Transverse colon (tissue), 4 donors: ENCODE results near the gene TBC1D9. TPM values are rescaled to one million over a fixed set of nuclear protein-coding genes. Genes with fewer than 3 reads are reported as not detected.
"Not testable (repeated sequence)": the region's sequence is repeated elsewhere in the genome, so short reads cannot be mapped to it uniquely, and the experiment has no call there.

Source experiments
- DNase-seq: peaks from one replicate; pipeline ENCODE4 v3.0.0-alpha.2; 2019
- H3K27ac ChIP-seq, 4 donors: fragments of 200-600 bp; sonication (generic); 2 replicates each; pipeline ENCODE4 v1.5.1; 2016 to 2018; ENCODE audit warnings: inconsistent platforms in 4 of 4
- H3K27me3 ChIP-seq: fragments of 200-600 bp; sonication (generic); 2 replicates; pipeline ENCODE4 v1.5.1; 2017; ENCODE audit warnings: inconsistent platforms
- H3K36me3 ChIP-seq, 4 donors: fragments of 200-600 bp; sonication (generic); 2 replicates each; pipeline ENCODE4 v1.5.1; 2017 to 2019; ENCODE audit warnings: inconsistent platforms in 4 of 4
- H3K4me1 ChIP-seq, 4 donors: fragments of 200-600 bp; sonication (generic); 2 replicates each; pipeline ENCODE4 v1.5.1; 2017 to 2020; ENCODE audit warnings: inconsistent platforms in 4 of 4
- H3K4me3 ChIP-seq, 4 donors: fragments of 200-600 bp; sonication (generic); 1 replicate in 1 of 4; 2 replicates in 3 of 4; pipeline versions ENCODE4 v1.5.1 to v1.6.1; 2017 to 2019; ENCODE audit warnings: inconsistent platforms in 4 of 4
- H3K9me3 ChIP-seq, 2 donors: fragments of 200-600 bp; sonication (generic); 2 replicates each; pipeline ENCODE4 v1.5.1; 2017 to 2019; ENCODE audit warnings: inconsistent platforms in 2 of 2
- EP300 ChIP-seq: sonication (generic); formaldehyde crosslinking; IDR thresholded peaks from one replicate; pipeline ENCODE4 v1.6.1; 2017; ENCODE audit warnings: antibody characterized with exemption, low read depth
- POLR2A ChIP-seq: fragments of 450-650 bp; IDR thresholded peaks from one replicate; pipeline ENCODE4 v1.6.1; 2016; ENCODE audit warnings: antibody characterized with exemption, mild to moderate bottlenecking, moderate library complexity
- POLR2AphosphoS5 ChIP-seq, 3 donors: sonication (generic); formaldehyde crosslinking; IDR thresholded peaks; one replicate each; pipeline ENCODE4 v1.6.1; 2016; ENCODE audit warnings: antibody characterized with exemption in 3 of 3
- WGBS, 2 donors: methylation state at CpG; one replicate each; pipeline ENCODE4 v1.1.5; 2018; ENCODE audit warnings: low coverage in 1 of 2; 5-methylcytosine and 5-hydroxymethylcytosine counted together
- in situ Hi-C, 4 donors: fragments of 200-750 bp; cut with MboI; loops; one replicate each; pipeline versions ENCODE4 v1.15.0 to v1.15.1; 2017; ENCODE audit warnings: low sequenced_read_pairs in 3 of 4, low pct_ligation_motif_present in 1 of 4, low pct_unique_long_range_greater_than_20kb in 1 of 4
- intact Hi-C: fragments of 100-400 bp; cut with DNase I; formaldehyde crosslinking; loops from one replicate; pipeline ENCODE4 v1.15.1; 2023; ENCODE audit warnings: low total_unique reads
- total RNA-seq, 4 donors: library from RNA; depleted of rRNA; stranded (reverse); fragments of >200 nt; gene quantifications; one replicate each; pipeline ENCODE4 v1.1.0, GENCODE V29; 2016
- TF ChIP-seq, protein P1 (sequence below), 5 experiments: fragments of 200-600 bp in 3 of 5; fragments of 450-650 bp in 2 of 5; sonication (generic) in 3 of 5; IDR thresholded peaks; 1 replicate in 2 of 5; 2 replicates in 3 of 5; pipeline ENCODE4 v1.5.1; 2016 to 2017; ENCODE audit warnings: antibody characterized with exemption in 5 of 5, inconsistent platforms in 3 of 5, mild to moderate bottlenecking in 2 of 5, moderate library complexity in 1 of 5

The TBC1D9 gene
- total RNA-seq, 4 donors from 2014 or later = 8.2 to 21.4 (median 16.3) TPM

DNA sequence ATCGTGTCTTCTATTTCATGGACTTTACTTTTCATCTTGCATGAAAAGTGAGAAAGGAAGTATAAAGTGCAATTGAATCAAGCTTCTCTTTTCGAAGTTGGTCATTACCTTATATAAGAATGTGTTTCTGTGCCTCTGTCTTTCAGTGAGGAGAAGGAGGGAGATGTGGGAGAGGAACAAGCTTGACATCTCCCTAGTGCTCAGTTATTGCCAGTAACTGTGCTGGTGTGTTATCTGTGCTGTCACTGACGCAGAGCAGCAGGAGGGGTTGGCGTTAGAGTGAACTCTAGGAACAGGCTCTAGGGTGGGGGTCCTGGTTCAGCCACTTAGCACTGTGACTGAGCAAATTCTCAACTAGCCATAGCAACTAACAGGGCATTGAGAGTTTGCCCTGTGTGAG, 34.0 kb upstream of the TBC1D9 start:
- Histone ChIP-seq H3K27me3 (no peaks in the 10 kb centered on the region), H3K27ac (peak overlapping the region; percentile 13 to 48 (median 22)), H3K4me1 (no peaks in the 10 kb centered on the region), H3K36me3 (no peaks in the 10 kb centered on the region), H3K4me3 (no peak overlapping the region), H3K9me3 (peaks cover 0 to 4% of the 10 kb centered on the region in 2 donors)
- TF ChIP-seq POLR2A = no peak
- TF ChIP-seq POLR2AphosphoS5 (IDR thresholded peaks at IDR 0.05) = no peak
- no peak for TF ChIP-seq EP300
- TF ChIP-seq, protein P1, sequence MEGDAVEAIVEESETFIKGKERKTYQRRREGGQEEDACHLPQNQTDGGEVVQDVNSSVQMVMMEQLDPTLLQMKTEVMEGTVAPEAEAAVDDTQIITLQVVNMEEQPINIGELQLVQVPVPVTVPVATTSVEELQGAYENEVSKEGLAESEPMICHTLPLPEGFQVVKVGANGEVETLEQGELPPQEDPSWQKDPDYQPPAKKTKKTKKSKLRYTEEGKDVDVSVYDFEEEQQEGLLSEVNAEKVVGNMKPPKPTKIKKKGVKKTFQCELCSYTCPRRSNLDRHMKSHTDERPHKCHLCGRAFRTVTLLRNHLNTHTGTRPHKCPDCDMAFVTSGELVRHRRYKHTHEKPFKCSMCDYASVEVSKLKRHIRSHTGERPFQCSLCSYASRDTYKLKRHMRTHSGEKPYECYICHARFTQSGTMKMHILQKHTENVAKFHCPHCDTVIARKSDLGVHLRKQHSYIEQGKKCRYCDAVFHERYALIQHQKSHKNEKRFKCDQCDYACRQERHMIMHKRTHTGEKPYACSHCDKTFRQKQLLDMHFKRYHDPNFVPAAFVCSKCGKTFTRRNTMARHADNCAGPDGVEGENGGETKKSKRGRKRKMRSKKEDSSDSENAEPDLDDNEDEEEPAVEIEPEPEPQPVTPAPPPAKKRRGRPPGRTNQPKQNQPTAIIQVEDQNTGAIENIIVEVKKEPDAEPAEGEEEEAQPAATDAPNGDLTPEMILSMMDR (IDR thresholded peaks at IDR 0.05) = no peak
- in situ Hi-C loops (no loop called here), intact Hi-C loops (no loop called here)
- WGBS, 2 donors = 62 to 76% methylated on average over 3 to 4 of the region's 4 CpGs
- no peak for DNase-seq

DNA sequence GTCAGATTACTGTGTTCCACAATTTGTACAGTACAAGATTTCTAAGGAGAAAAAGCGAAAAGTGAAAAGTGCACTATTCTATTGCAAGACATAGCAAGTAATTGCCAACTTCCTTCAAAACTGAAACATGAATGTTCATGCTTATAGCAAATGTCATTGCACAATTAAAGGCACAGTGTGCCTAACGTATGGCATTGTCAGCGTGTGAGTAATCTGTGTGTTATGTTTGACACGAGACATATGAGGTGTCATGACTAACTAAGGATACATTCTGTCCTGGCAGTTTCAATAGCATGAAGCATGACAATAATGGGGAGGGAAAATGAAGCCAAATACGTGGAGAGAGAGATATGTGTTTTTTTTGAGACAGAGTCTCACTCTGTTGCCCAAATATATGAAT, 33.6 kb upstream of the TBC1D9 start:
- TF ChIP-seq EP300 = no peak
- TF ChIP-seq POLR2AphosphoS5 (IDR thresholded peaks at IDR 0.05) = no peak
- TF ChIP-seq POLR2A = no peak
- TF ChIP-seq, protein P1 (IDR thresholded peaks at IDR 0.05) = no peak
- Histone ChIP-seq H3K9me3 (peaks cover 0 to 4% of the 10 kb centered on the region in 2 donors), H3K4me1 (no peaks in the 10 kb centered on the region), H3K27ac (peak overlapping the region in 3 of 4 donors; percentile 13 to 48 (median 17)), H3K4me3 (no peak overlapping the region), H3K36me3 (no peaks in the 10 kb centered on the region), H3K27me3 (no peaks in the 10 kb centered on the region)
- in situ Hi-C loops = no loop called here
- intact Hi-C loops = no loop called here
- WGBS, 2 donors = 58 to 67% methylated on average over 5 of the region's 5 CpGs
- no peak for DNase-seq

DNA sequence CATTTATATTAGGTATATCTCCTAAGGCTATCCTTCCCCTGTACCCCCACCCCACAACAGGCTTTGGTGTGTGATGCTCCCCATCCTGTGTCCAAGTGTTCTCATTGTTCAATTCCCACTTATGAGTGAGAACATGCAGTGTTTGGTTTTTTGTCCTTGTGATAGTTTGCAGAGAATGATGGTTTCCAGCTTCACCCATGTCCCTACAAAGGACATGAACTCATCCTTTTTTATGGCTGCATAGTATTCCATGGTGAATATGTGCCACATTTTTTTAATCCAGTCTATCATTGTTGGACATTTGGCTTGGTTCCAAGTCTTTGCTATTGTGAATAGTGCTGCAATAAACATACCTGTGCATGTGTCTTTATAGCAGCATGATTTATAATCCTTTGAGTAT, 26.6 kb upstream of the TBC1D9 start:
- in situ Hi-C loops, H3K27ac ChIP-seq, DNase-seq, H3K27me3 ChIP-seq, H3K36me3 ChIP-seq, H3K4me3 ChIP-seq, H3K9me3 ChIP-seq, intact Hi-C loops, H3K4me1 ChIP-seq: not testable (repeated sequence)

DNA sequence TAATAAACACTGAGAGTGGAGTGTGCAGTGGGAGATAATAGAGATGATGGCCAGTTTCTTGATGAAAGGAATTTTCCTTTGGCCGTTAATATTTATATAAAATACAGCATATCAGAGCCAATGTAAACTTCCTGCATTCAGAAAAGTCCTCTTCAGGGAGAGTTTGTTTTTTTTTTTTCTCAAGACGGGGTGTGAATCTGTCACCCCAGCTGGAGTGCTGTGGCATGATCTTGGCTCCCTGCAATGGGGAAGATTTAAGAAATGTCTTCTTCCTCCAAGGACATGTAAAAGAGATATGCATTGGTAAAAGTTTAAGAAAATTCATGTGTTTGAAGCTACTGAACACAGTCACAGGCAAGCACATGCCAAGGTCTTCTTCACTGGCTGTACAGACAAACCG, 25.4 kb upstream of the TBC1D9 start:
- in situ Hi-C loops (no loop called here), intact Hi-C loops (no loop called here)
- Histone ChIP-seq H3K4me1 (no peaks in the 10 kb centered on the region), H3K9me3 (no peaks in the 10 kb centered on the region), H3K4me3 (no peak overlapping the region), H3K36me3 (no peaks in the 10 kb centered on the region), H3K27me3 (no peaks in the 10 kb centered on the region), H3K27ac (no peak overlapping the region)
- DNase-seq = no peak
- TF ChIP-seq EP300 (no peak), POLR2A (no peak), POLR2AphosphoS5 (IDR thresholded peaks at IDR 0.05) (no peak)
- TF ChIP-seq, protein P1 (IDR thresholded peaks at IDR 0.05) = no peak
- WGBS, 2 donors = 52 to 63% methylated on average over 3 of the region's 3 CpGs

DNA sequence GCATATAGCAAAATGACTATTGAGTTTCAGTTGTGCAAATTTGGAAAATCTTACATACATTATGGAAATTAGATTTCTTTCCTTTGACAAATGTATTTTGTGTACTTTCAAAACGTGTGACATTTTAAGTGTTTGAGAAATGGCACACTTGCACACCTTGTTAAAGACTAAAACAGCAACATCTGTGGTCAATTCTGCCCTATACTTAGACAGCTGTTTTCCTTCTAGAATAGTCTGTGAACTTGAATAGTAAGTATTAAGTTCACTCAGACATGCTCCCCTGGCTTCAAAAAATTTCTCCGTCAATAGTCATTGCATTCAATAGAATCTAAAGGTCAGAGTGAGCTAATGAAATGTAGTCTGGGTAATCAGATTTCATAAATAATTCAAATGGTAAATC, 21.7 kb upstream of the TBC1D9 start:
- intact Hi-C loops = no loop called here
- Histone ChIP-seq H3K4me3 (no peak overlapping the region), H3K9me3 (no peaks in the 10 kb centered on the region), H3K27ac (no peak overlapping the region), H3K27me3 (no peaks in the 10 kb centered on the region), H3K36me3 (no peaks in the 10 kb centered on the region), H3K4me1 (no peaks in the 10 kb centered on the region)
- in situ Hi-C loops = no loop called here
- no peak for DNase-seq
- TF ChIP-seq, protein P1 (IDR thresholded peaks at IDR 0.05) = no peak
- TF ChIP-seq POLR2A = no peak
- TF ChIP-seq POLR2AphosphoS5 (IDR thresholded peaks at IDR 0.05) = no peak
- no peak for TF ChIP-seq EP300
- 65 to 73% methylated on average over 2 of the region's 2 CpGs for WGBS, 2 donors
